GM12878 (cell line): ENCODE results near the gene SFXN5. TPM values are rescaled to one million over a fixed set of nuclear protein-coding genes. Genes with fewer than 3 reads are reported as not detected.
A peak's percentile ranks its signal among the peaks of the same experiment; 100 is the strongest.

ENCODE experiments used
- ATAC-seq: fragments of 200-7000 bp; cut with Tn5 transposase; 3 replicates; pipeline ENCODE4 v1.9.1; 2020; ENCODE audit warnings: mild to moderate bottlenecking, moderate library complexity
- BruUV-seq: library from RNA; stranded (reverse); fragments of 400-500 nt; replicated peaks from 2 replicates; lab custom pipeline; 2021; lab: Mats Ljungman, UMichigan
- CTCF ChIA-PET: fragments of 300-600 bp; sonication (Branson Sonifier 250); formaldehyde crosslinking; extraction: SDS; loops from one replicate; lab custom pipeline; 2021; ENCODE audit warnings: inconsistent platforms; lab: Yijun Ruan, JAX
- POLR2A ChIA-PET: fragments of 350-600 bp; formaldehyde crosslinking; extraction: SDS; loops from one replicate; lab custom pipeline; 2021; ENCODE audit warnings: inconsistent platforms; lab: Charles Lee
- RAD21 ChIA-PET: fragments of 300-600 bp; sonication (Branson Sonifier 250); formaldehyde crosslinking; loops from one replicate; lab custom pipeline; 2023; ENCODE audit warnings: antibody characterized with exemption; ENCODE audit not compliant: unreplicated experiment; lab: Charles Lee
- SMC1A ChIA-PET: fragments of 300-600 bp; sonication (Branson Sonifier 250); formaldehyde crosslinking; loops from one replicate; lab custom pipeline; 2023; ENCODE audit not compliant: unreplicated experiment, uncharacterized antibody; lab: Charles Lee
- DNase-seq: peaks from one replicate; pipeline ENCODE4 v3.0.0-alpha.2; 2011; ENCODE audit warnings: low read depth, low spot score
- FAIRE-seq: peaks from 3 replicates; lab custom pipeline; 2011; peaks lifted over from hg19 to GRCh38; lab: Jason Lieb, UNC
- H2AFZ ChIP-seq: 2 replicates; pipeline ENCODE4 v1.6.0; 2011; ENCODE audit warnings: low read depth, low read length, control low read depth; ENCODE audit not compliant: control insufficient read depth
- H3K27ac ChIP-seq: 2 replicates; pipeline ENCODE4 v1.5.1; 2011; ENCODE audit warnings: control low read depth; ENCODE audit not compliant: control insufficient read depth, insufficient read depth
- H3K27me3 ChIP-seq, 2 experiments: replicated peaks in 1 of 2; 2 replicates each; pipeline versions ENCODE4 v1.6.0 to v1.6.1; 2011; ENCODE audit warnings: low read length in 1 of 2; ENCODE audit not compliant: control insufficient read depth in 2 of 2, insufficient read depth in 2 of 2
- H3K36me3 ChIP-seq, 2 experiments: 2 replicates each; pipeline ENCODE4 v1.5.1; 2011; ENCODE audit warnings: low read length in 1 of 2; ENCODE audit not compliant: control insufficient read depth in 2 of 2, insufficient read depth in 2 of 2
- H3K4me1 ChIP-seq: 2 replicates; pipeline ENCODE4 v1.6.1; 2011; ENCODE audit warnings: mild to moderate bottlenecking, low read length, moderate library complexity, mixed read lengths; ENCODE audit not compliant: control insufficient read depth, insufficient read depth
- H3K4me2 ChIP-seq: 2 replicates; pipeline ENCODE4 v1.6.0; 2011; ENCODE audit warnings: control low read depth; ENCODE audit not compliant: control insufficient read depth, insufficient read depth
- H3K4me3 ChIP-seq: fragments of 200-600 bp; sonication (generic); 2 replicates; pipeline ENCODE4 v1.5.1; 2016
- H3K79me2 ChIP-seq: 2 replicates; pipeline ENCODE4 v1.6.0; 2011; ENCODE audit warnings: low read length; ENCODE audit not compliant: control insufficient read depth, insufficient read depth
- H3K9ac ChIP-seq: 2 replicates; pipeline ENCODE4 v1.8.0; 2011; ENCODE audit warnings: low read length, control low read depth, mixed read lengths; ENCODE audit not compliant: control insufficient read depth, insufficient read depth
- H3K9me3 ChIP-seq: replicated peaks from 3 replicates; pipeline ENCODE4 v1.5.1; 2011; ENCODE audit warnings: mild to moderate bottlenecking, low read length; ENCODE audit not compliant: control insufficient read depth, insufficient read depth
- H4K20me1 ChIP-seq: 2 replicates; pipeline ENCODE4 v1.6.0; 2011; ENCODE audit not compliant: control insufficient read depth, insufficient read depth
- ETV6 ChIP-seq, 2 experiments: fragments of 450-650 bp in 1 of 2; IDR thresholded peaks in 1 of 2; conservative IDR thresholded peaks in 1 of 2; 2 replicates each; pipeline ENCODE4 v1.6.1; 2014; ENCODE audit warnings: antibody characterized with exemption in 1 of 2, borderline replicate concordance in 1 of 2, low read depth in 1 of 2, mild to moderate bottlenecking in 1 of 2, moderate library complexity in 1 of 2
- GABPA ChIP-seq: IDR thresholded peaks from 2 replicates; pipeline ENCODE4 v1.6.1; 2014; ENCODE audit warnings: antibody characterized with exemption, low read depth, mild to moderate bottlenecking, inconsistent platforms
- JUNB ChIP-seq: IDR thresholded peaks from 2 replicates; pipeline ENCODE4 v1.6.1; 2016; ENCODE audit warnings: antibody characterized with exemption, mild to moderate bottlenecking
- NR2F1 ChIP-seq: fragments of 450-650 bp; conservative IDR thresholded peaks from 2 replicates; pipeline ENCODE4 v1.6.1; 2017; ENCODE audit warnings: mild to moderate bottlenecking
- NRF1 ChIP-seq: conservative IDR thresholded peaks from 2 replicates; pipeline ENCODE4 v1.6.1; 2011; ENCODE audit warnings: mild to moderate bottlenecking, low read depth, low read length, improper control_type of control experiment
- POLR2AphosphoS5 ChIP-seq: IDR thresholded peaks from 2 replicates; pipeline ENCODE4 v1.6.1; 2011; ENCODE audit warnings: mild to moderate bottlenecking, low read length, inconsistent platforms
- RBBP5 ChIP-seq: fragments of 200-600 bp; sonication (generic); conservative IDR thresholded peaks from 2 replicates; pipeline ENCODE4 v1.6.1; 2016
- RCOR1 ChIP-seq: conservative IDR thresholded peaks from 2 replicates; pipeline ENCODE4 v1.6.1; 2012; ENCODE audit warnings: low read depth, low read length, improper control_type of control experiment
- RUNX3 ChIP-seq: IDR thresholded peaks from 2 replicates; pipeline ENCODE4 v1.6.1; 2012; ENCODE audit warnings: low read length, inconsistent platforms
- SMC3 ChIP-seq: IDR thresholded peaks from 2 replicates; pipeline ENCODE4 v1.6.1; 2011; ENCODE audit warnings: low read length, improper control_type of control experiment, borderline replicate concordance
- TBL1XR1 ChIP-seq: IDR thresholded peaks from 2 replicates; pipeline ENCODE4 v1.6.1; 2012; ENCODE audit warnings: low read depth, low read length, improper control_type of control experiment
- WGBS: methylation state at CpG from one replicate; pipeline ENCODE4 v1.1.6; 2016; ENCODE audit warnings: low lambda C conversion rate; ENCODE audit not compliant: insufficient replicate concordance, insufficient coverage; ENCODE audit errors: missing lambda C conversion rate; 5-methylcytosine and 5-hydroxymethylcytosine counted together
- in situ Hi-C: fragments of 300-500 bp; cut with MboI; formaldehyde crosslinking; loops from 9 replicates; pipeline ENCODE4 v1.14.3; 2018; ENCODE audit warnings: mixed read lengths
- intact Hi-C: fragments of 100-400 bp; cut with micrococcal nuclease; formaldehyde crosslinking; loops from one replicate; pipeline ENCODE4 v1.14.2; 2022; ENCODE audit not compliant: unreplicated experiment
- polyA plus RNA-seq, 11 experiments: library from polyadenylated mRNA; depleted of rRNA in 4 of 11; unstranded in 6 of 11; stranded (reverse) in 5 of 11; fragments of >200 nt; fragmentation: Nextera tagmentation in 4 of 11; fragmentation: Illumina TruSeq in 1 of 11; extraction: Ambion mirVana in 4 of 11; extraction: Trizol in 1 of 11; gene quantifications; 1 replicate in 1 of 11; 2 replicates in 10 of 11; pipeline versions ENCODE4 v1.2.1 to v1.2.3, GENCODE V29; 2011 to 2016; ENCODE audit warnings: inconsistent platforms in 2 of 11, missing spikeins in 2 of 11, low read depth in 1 of 11
- total RNA-seq, 4 experiments: library from RNA; depleted of rRNA in 3 of 4; stranded (reverse); fragments of >200 nt in 3 of 4; fragmentation: Illumina TruSeq in 1 of 4; extraction: Trizol in 1 of 4; gene quantifications; 2 replicates each; pipeline versions ENCODE4 v1.2.1 to v1.2.3, GENCODE V29; 2013 to 2021
- TF ChIP-seq, protein P1 (sequence below): IDR thresholded peaks from 2 replicates; pipeline ENCODE4 v1.6.1; 2012; ENCODE audit warnings: low read depth, low read length, improper control_type of control experiment
- TF ChIP-seq, protein P2 (sequence below): fragments of 450-650 bp; formaldehyde crosslinking; IDR thresholded peaks from 2 replicates; pipeline ENCODE4 v1.5.0; 2022; ENCODE audit warnings: mild to moderate bottlenecking, missing genetic modification characterization
- TF ChIP-seq, protein P3 (sequence below): fragments of 450-650 bp; IDR thresholded peaks from 2 replicates; pipeline ENCODE4 v1.6.1; 2018; ENCODE audit warnings: borderline replicate concordance, mild to moderate bottlenecking; ENCODE audit not compliant: partially characterized antibody

The SFXN5 gene
- total and polyA plus RNA-seq, 10 of the 15 experiments (the other 5 are each of a cell fraction or from before 2014, with no cell fraction given): 3.3 to 15.9 (median 11.2) TPM

DNA sequence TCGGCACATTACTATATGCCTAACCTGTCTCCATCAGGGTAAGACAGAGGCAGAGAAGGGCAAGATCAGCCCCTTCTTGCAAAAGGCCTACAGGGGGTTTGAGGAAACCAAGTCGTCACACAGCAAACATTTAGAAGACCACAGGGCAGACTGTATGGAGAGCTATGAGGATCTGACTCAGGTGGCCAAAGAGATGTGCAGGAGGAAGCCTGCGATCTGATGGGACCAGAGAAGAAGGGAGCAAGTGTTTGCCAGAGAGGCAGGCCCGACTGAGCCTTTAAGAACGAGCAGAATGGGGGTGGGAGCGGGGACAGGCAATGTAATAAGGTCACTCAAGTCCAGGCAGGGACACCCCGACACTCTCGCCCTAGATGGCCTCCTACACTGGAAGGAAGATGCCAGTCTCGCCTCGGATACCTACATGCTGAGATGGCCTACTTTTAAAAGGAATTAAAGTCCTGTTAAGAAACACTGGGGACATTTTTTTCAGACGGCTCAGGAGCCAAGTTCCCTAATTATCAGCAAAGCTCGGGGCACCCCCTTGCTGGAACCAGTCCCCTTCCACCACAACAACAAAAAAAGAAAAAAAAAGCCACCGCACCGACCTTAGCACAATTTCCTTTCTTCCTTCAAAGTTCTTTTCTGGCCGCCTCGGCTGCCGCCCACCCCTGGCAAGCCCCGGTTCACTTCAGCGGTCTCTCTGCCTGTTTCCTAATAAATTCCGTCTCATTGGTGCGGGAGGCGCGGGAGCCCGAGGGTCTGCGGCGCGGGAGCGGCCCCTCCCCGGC, 1.5 kb downstream of the SFXN5 start:
- ATAC-seq (no peak), FAIRE-seq (no peak), DNase-seq (no peak)
- H2AFZ ChIP-seq: peak overlapping the region; percentile 80
- BruUV-seq: TSS peak; percentile 57
- ChIA-PET SMC1A (no interaction called here), CTCF (interaction anchor here (1.4 to 1.6 kb wide), 2 partner anchors 107 to 142 kb away, joined by 3 to 6 read pairs; no protein-coding TSS in a partner anchor), POLR2A (no interaction called here), RAD21 (no interaction called here)
- no peak for TF ChIP-seq SMC3
- TF ChIP-seq RBBP5: no peak
- TF ChIP-seq, protein P1, sequence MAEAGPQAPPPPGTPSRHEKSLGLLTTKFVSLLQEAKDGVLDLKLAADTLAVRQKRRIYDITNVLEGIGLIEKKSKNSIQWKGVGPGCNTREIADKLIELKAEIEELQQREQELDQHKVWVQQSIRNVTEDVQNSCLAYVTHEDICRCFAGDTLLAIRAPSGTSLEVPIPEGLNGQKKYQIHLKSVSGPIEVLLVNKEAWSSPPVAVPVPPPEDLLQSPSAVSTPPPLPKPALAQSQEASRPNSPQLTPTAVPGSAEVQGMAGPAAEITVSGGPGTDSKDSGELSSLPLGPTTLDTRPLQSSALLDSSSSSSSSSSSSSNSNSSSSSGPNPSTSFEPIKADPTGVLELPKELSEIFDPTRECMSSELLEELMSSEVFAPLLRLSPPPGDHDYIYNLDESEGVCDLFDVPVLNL: peak; percentile 6; the same call in 1 of the 2 replicates
- TF ChIP-seq NR2F1: no peak
- no peak for TF ChIP-seq ETV6 (conservative IDR thresholded peaks at IDR 0.05 in 1 of 2, IDR thresholded peaks at IDR 0.05 in 1 of 2; ENCODE audit: borderline replicate concordance in 1 of 2, low read depth in 1 of 2)
- TF ChIP-seq TBL1XR1: no peak
- TF ChIP-seq, protein P2, sequence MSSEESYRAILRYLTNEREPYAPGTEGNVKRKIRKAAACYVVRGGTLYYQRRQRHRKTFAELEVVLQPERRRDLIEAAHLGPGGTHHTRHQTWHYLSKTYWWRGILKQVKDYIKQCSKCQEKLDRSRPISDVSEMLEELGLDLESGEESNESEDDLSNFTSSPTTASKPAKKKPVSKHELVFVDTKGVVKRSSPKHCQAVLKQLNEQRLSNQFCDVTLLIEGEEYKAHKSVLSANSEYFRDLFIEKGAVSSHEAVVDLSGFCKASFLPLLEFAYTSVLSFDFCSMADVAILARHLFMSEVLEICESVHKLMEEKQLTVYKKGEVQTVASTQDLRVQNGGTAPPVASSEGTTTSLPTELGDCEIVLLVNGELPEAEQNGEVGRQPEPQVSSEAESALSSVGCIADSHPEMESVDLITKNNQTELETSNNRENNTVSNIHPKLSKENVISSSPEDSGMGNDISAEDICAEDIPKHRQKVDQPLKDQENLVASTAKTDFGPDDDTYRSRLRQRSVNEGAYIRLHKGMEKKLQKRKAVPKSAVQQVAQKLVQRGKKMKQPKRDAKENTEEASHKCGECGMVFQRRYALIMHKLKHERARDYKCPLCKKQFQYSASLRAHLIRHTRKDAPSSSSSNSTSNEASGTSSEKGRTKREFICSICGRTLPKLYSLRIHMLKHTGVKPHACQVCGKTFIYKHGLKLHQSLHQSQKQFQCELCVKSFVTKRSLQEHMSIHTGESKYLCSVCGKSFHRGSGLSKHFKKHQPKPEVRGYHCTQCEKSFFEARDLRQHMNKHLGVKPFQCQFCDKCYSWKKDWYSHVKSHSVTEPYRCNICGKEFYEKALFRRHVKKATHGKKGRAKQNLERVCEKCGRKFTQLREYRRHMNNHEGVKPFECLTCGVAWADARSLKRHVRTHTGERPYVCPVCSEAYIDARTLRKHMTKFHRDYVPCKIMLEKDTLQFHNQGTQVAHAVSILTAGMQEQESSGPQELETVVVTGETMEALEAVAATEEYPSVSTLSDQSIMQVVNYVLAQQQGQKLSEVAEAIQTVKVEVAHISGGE: no peak
- 0 out of 2 replicates have a peak, but pooled peaks have one; percentile 4 for TF ChIP-seq RUNX3
- no peak for TF ChIP-seq JUNB
- no peak for TF ChIP-seq GABPA
- TF ChIP-seq POLR2AphosphoS5: no peak
- TF ChIP-seq, protein P3, sequence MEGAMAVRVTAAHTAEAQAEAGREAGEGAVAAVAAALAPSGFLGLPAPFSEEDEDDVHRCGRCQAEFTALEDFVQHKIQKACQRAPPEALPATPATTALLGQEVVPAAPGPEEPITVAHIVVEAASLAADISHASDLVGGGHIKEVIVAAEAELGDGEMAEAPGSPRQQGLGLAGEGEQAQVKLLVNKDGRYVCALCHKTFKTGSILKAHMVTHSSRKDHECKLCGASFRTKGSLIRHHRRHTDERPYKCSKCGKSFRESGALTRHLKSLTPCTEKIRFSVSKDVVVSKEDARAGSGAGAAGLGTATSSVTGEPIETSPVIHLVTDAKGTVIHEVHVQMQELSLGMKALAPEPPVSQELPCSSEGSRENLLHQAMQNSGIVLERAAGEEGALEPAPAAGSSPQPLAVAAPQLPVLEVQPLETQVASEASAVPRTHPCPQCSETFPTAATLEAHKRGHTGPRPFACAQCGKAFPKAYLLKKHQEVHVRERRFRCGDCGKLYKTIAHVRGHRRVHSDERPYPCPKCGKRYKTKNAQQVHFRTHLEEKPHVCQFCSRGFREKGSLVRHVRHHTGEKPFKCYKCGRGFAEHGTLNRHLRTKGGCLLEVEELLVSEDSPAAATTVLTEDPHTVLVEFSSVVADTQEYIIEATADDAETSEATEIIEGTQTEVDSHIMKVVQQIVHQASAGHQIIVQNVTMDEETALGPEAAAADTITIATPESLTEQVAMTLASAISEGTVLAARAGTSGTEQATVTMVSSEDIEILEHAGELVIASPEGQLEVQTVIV: no peak
- no peak for TF ChIP-seq NRF1
- no peak for TF ChIP-seq RCOR1
- peak overlapping the region; percentile 53; the same call in 1 of the 2 replicates for H3K27ac ChIP-seq
- H3K9ac ChIP-seq: peak overlapping the region; percentile 85
- no peaks in the 10 kb centered on the region for H3K4me1 ChIP-seq
- H3K27me3 ChIP-seq: no peaks in the 10 kb centered on the region; a peak in 1 of 4 replicates
- H3K36me3 ChIP-seq: no peaks in the 10 kb centered on the region
- 19% methylated on average over 29 of the region's 29 CpGs for WGBS
- peak overlapping the region; percentile 94 for H3K4me2 ChIP-seq
- intact Hi-C loops: loop anchor here (5.0 kb wide), 2 partner anchors 153 to 178 kb away; partner anchors contain the start of gene EMX1
- H3K4me3 ChIP-seq: peak overlapping the region; percentile 77
- peaks cover 2% of the 10 kb centered on the region; the same call in 1 of the 2 replicates for H3K79me2 ChIP-seq
- no peaks in the 10 kb centered on the region for H4K20me1 ChIP-seq
- in situ Hi-C loops: no loop called here
- H3K9me3 ChIP-seq: no peaks in the 10 kb centered on the region
